Chondrocyte (in vitro differentiated cells): Measurements from ENCODE around the gene MTM1. TPM values are rescaled to one million over a fixed set of nuclear protein-coding genes. Genes with fewer than 3 reads are reported as not detected.

Source experiments
- DNase-seq: peaks from one replicate; pipeline ENCODE4 v3.0.0; 2021; ENCODE audit warnings: mixed read lengths, low spot score
- H3K27ac Mint-ChIP-seq: one replicate; pipeline ENCODE4 v1.8.0; 2021; ENCODE audit warnings: mild to moderate bottlenecking, moderate library complexity, mixed read lengths; ENCODE audit not compliant: unreplicated experiment
- H3K27me3 Mint-ChIP-seq: 2 replicates; pipeline ENCODE4 v1.8.0; 2021; ENCODE audit warnings: low read depth, mixed read lengths
- H3K36me3 Mint-ChIP-seq: 2 replicates; pipeline ENCODE4 v1.8.0; 2021; ENCODE audit warnings: low read depth, mixed read lengths
- H3K4me1 Mint-ChIP-seq: 2 replicates; pipeline ENCODE4 v1.8.0; 2021; ENCODE audit warnings: low read depth, mild to moderate bottlenecking, mixed read lengths
- H3K4me3 Mint-ChIP-seq: one replicate; pipeline ENCODE4 v1.8.0; 2021; ENCODE audit warnings: mild to moderate bottlenecking, moderate library complexity, mixed read lengths; ENCODE audit not compliant: unreplicated experiment
- H3K9me3 Mint-ChIP-seq: 2 replicates; pipeline ENCODE4 v1.8.0; 2021; ENCODE audit warnings: low read depth, mixed read lengths
- total RNA-seq: library from RNA; stranded (reverse); gene quantifications from 3 replicates; pipeline ENCODE4 v1.2.1, GENCODE V29; 2021
- TF ChIP-seq, protein P1 (sequence below): fragments of 200-600 bp; sonication (generic); IDR thresholded peaks from 2 replicates; pipeline ENCODE4 v1.5.0; 2021; ENCODE audit warnings: antibody characterized with exemption, mild to moderate bottlenecking, moderate library complexity

MTM1 gene
- total RNA-seq, 1 donor from 2014 or later = 10.1 TPM

DNA sequence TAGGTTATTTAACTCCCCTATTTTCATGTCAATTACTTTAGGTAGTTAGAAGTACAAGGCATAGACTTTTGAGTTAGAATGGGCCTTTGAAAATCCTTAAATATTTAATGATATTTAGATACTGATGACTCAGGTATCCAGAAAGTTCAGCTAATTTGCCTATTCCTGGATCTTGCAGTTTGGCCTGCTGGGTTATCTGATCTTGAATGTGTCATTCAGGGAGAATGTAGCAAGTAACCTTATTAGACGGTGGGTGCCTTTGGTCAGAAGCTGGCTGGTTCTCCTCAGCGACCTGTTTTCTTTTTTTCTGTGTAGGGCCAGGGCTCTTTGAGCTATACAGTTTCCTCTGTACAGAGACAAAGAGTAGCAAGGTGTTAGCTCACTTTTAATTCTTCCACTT, 42.0 kb downstream of the MTM1 start:
- H3K36me3 Mint-ChIP-seq = peaks cover 6% of the 10 kb centered on the region
- H3K9me3 Mint-ChIP-seq = peaks cover 11% of the 10 kb centered on the region
- TF ChIP-seq, protein P1, sequence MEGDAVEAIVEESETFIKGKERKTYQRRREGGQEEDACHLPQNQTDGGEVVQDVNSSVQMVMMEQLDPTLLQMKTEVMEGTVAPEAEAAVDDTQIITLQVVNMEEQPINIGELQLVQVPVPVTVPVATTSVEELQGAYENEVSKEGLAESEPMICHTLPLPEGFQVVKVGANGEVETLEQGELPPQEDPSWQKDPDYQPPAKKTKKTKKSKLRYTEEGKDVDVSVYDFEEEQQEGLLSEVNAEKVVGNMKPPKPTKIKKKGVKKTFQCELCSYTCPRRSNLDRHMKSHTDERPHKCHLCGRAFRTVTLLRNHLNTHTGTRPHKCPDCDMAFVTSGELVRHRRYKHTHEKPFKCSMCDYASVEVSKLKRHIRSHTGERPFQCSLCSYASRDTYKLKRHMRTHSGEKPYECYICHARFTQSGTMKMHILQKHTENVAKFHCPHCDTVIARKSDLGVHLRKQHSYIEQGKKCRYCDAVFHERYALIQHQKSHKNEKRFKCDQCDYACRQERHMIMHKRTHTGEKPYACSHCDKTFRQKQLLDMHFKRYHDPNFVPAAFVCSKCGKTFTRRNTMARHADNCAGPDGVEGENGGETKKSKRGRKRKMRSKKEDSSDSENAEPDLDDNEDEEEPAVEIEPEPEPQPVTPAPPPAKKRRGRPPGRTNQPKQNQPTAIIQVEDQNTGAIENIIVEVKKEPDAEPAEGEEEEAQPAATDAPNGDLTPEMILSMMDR = no peak
- no peak overlapping the region for H3K27ac Mint-ChIP-seq
- no peak for DNase-seq
- H3K4me3 Mint-ChIP-seq = no peak overlapping the region
- no peaks in the 10 kb centered on the region for H3K27me3 Mint-ChIP-seq
- no peaks in the 10 kb centered on the region for H3K4me1 Mint-ChIP-seq

DNA sequence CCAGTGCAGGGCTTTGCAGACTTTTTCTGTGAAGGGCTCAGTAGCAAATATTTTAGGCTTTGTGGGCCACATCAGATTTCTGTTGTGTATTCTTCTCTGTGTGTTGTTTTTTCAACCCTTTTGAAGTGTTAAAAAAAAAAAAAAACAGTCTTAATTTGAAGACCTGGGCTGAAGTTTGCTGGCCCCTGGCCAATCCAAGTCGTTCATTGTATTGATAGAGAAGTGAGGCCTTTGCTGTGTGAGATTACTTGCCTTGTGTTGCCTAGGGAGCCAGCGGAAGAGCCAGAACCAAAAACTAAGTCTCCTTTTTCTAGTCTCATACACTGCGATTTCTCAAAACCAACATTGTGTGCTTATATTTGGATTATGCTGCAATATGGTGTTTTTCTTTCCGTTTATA, 46.9 kb downstream of the MTM1 start:
- TF ChIP-seq, protein P1 = no peak
- H3K36me3 Mint-ChIP-seq = peaks cover 7% of the 10 kb centered on the region
- no peak for DNase-seq
- H3K9me3 Mint-ChIP-seq = peaks cover 4% of the 10 kb centered on the region
- no peak overlapping the region for H3K4me3 Mint-ChIP-seq
- no peaks in the 10 kb centered on the region for H3K4me1 Mint-ChIP-seq
- no peak overlapping the region for H3K27ac Mint-ChIP-seq
- no peaks in the 10 kb centered on the region for H3K27me3 Mint-ChIP-seq

DNA sequence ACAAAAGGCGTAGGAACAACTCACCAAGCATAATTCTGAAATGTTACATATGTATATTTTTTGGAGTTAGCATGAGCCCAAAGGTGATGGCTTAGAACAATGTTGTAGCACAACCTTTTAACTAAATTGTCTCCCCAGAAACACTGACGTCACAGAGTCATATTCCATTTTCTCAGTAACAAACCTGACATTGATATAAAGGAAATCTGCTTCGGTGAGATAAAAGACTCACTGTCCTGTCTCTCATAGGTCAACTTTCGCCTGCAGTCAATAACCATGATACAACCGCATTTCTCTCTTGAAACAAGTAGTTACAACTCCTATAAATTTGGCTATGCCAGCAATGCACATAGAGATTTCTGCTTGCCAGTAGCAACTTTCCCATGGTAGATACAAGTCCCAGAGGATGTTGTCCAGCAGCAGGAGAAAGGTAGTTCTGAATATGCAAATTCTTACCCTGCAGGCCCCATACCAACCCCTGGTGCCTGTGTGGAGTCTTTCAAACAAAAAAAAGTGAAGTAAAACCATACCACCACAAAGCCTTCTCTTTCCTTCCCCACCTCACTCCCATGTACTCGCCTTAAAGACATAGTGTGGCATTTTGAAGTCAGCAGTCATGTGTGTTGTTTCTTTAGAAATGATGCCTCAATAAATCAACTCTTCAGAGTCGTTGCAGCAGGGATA, 47.9 kb downstream of the MTM1 start:
- H3K27me3 Mint-ChIP-seq = no peaks in the 10 kb centered on the region
- peaks cover 7% of the 10 kb centered on the region for H3K9me3 Mint-ChIP-seq
- H3K4me3 Mint-ChIP-seq = no peak overlapping the region
- peaks cover 12% of the 10 kb centered on the region for H3K36me3 Mint-ChIP-seq
- TF ChIP-seq, protein P1 = no peak
- no peak for DNase-seq
- H3K4me1 Mint-ChIP-seq = no peaks in the 10 kb centered on the region
- no peak overlapping the region for H3K27ac Mint-ChIP-seq

DNA sequence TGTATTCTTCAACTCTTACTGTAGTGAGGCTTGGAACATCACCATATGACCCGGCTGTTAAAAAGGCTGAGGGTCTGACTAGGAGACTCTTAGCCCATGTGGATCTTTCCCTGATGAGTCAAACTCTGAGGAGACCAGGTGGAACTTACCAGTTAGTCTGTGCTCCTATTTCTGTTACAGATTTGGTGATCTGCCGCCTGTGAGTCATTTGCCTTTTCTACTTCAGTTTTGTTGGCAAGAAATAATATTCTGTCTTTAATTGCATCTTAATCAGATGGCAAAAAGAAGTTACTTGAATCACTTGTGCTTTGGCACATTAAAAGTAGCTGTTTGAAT, 48.4 kb downstream of the MTM1 start:
- no peaks in the 10 kb centered on the region for H3K4me1 Mint-ChIP-seq
- no peak overlapping the region for H3K27ac Mint-ChIP-seq
- DNase-seq = no peak
- no peak overlapping the region for H3K4me3 Mint-ChIP-seq
- TF ChIP-seq, protein P1 = no peak
- H3K27me3 Mint-ChIP-seq = no peaks in the 10 kb centered on the region
- H3K36me3 Mint-ChIP-seq = peaks cover 16% of the 10 kb centered on the region
- H3K9me3 Mint-ChIP-seq = peaks cover 11% of the 10 kb centered on the region

DNA sequence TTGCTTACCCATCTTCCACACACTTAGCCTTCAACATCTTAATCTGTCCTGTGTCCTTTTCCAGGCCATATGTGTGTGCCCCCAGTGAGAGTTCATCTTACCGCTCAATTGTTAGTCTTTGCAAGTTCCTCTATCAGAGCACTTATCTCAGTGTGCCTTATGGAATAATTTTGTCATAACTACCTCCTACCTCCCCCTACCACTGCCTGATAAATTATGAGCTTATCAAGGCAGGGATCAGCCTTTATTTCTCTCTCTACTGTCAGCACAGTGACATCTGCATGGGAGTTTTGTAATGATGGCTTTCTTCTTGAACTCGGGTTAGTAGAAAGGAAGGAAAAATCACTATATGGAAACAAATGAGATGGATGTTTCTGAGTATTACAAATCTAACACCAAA, 53.2 kb downstream of the MTM1 start:
- H3K9me3 Mint-ChIP-seq = peaks cover 9% of the 10 kb centered on the region
- H3K27me3 Mint-ChIP-seq = no peaks in the 10 kb centered on the region
- H3K27ac Mint-ChIP-seq = no peak overlapping the region
- TF ChIP-seq, protein P1 = no peak
- H3K36me3 Mint-ChIP-seq = peaks cover 14% of the 10 kb centered on the region
- no peaks in the 10 kb centered on the region for H3K4me1 Mint-ChIP-seq
- no peak overlapping the region for H3K4me3 Mint-ChIP-seq
- DNase-seq = no peak
